NCI-H526 treated with DMSO at 0.1 percent for 48 hours (cell line): ENCODE results near the gene USP28.

Experiments
- DNase-seq: peaks from one replicate; lab custom pipeline; 2025; lab: John Stamatoyannopoulos, UW

The USP28 gene

GRCh38 chr11:113877670-113878055 lies 2.3 kb upstream of the USP28 start:
- DNase-seq, result no peak

GRCh38 chr11:113876798-113877669 lies 1.7 kb upstream of the USP28 start:
- DNase-seq, result no peak

GRCh38 chr11:113876074-113876797 lies 864 bp upstream of the USP28 start:
- no peak for DNase-seq

- peak; percentile 82 for DNase-seq
These were observed 665 bp downstream of the USP28 start for GRCh38 chr11:113874581-113875233.

- no peak for DNase-seq
These were observed 1.3 kb downstream of the USP28 start for GRCh38 chr11:113874096-113874495.

GRCh38 chr11:113873236-113873626 lies 2.1 kb downstream of the USP28 start:
- DNase-seq, result peak; percentile 57

GRCh38 chr11:113871336-113871735 lies 4.0 kb downstream of the USP28 start:
- DNase-seq, result no peak

GRCh38 chr11:113867843-113868503 lies 7.4 kb downstream of the USP28 start:
- DNase-seq, result no peak

GRCh38 chr11:113865873-113866272 lies 9.5 kb downstream of the USP28 start:
- no peak for DNase-seq

GRCh38 chr11:113864410-113864809 lies 11.0 kb downstream of the USP28 start:
- DNase-seq, result no peak

- no peak for DNase-seq
These were observed 12.9 kb downstream of the USP28 start for GRCh38 chr11:113862435-113862834.

- DNase-seq, result peak; percentile 61
These were observed 15.7 kb downstream of the USP28 start for GRCh38 chr11:113859665-113860064.

- no peak for DNase-seq
These were observed 18.2 kb downstream of the USP28 start for GRCh38 chr11:113856966-113857759.

GRCh38 chr11:113855803-113856202 lies 19.6 kb downstream of the USP28 start:
- no peak for DNase-seq

- DNase-seq, result no peak
These were observed 25.2 kb downstream of the USP28 start for GRCh38 chr11:113850188-113850587.

- peak; percentile 68 for DNase-seq
These were observed 25.7 kb downstream of the USP28 start for GRCh38 chr11:113849713-113850112.

GRCh38 chr11:113847580-113847979 lies 27.8 kb downstream of the USP28 start:
- no peak for DNase-seq

- DNase-seq, result no peak
These were observed 28.3 kb downstream of the USP28 start for GRCh38 chr11:113847111-113847510.

GRCh38 chr11:113841691-113842090 lies 33.7 kb downstream of the USP28 start:
- DNase-seq, result peak; percentile 100

- DNase-seq, result peak; percentile 79
These were observed 34.3 kb downstream of the USP28 start for GRCh38 chr11:113840932-113841664.

GRCh38 chr11:113839842-113840241 lies 35.5 kb downstream of the USP28 start:
- DNase-seq, result no peak
